HFFc6 (cell line): ENCODE data around the gene GLYR1. TPM values are rescaled to one million over a fixed set of nuclear protein-coding genes. Genes with fewer than 3 reads are reported as not detected.

Source experiments
- DNase-seq: peaks from one replicate; pipeline ENCODE4 v3.0.0-alpha.2; 2018
- H3K27ac Mint-ChIP-seq: 2 replicates; pipeline ENCODE4 v1.8.0; 2020; ENCODE audit warnings: mild to moderate bottlenecking, mixed read lengths
- H3K27me3 Mint-ChIP-seq: 2 replicates; pipeline ENCODE4 v1.8.0; 2021; ENCODE audit warnings: mild to moderate bottlenecking, moderate library complexity, mixed read lengths; ENCODE audit not compliant: insufficient read depth
- H3K36me3 Mint-ChIP-seq: 2 replicates; pipeline ENCODE4 v1.8.0; 2021; ENCODE audit warnings: low read depth, mixed read lengths
- H3K4me1 Mint-ChIP-seq: 2 replicates; pipeline ENCODE4 v1.8.0; 2020; ENCODE audit warnings: low read depth, mixed read lengths
- H3K4me3 Mint-ChIP-seq: 2 replicates; pipeline ENCODE4 v1.8.0; 2020; ENCODE audit warnings: mild to moderate bottlenecking, moderate library complexity, mixed read lengths
- H3K9me3 Mint-ChIP-seq: 2 replicates; pipeline ENCODE4 v1.8.0; 2020; ENCODE audit warnings: mild to moderate bottlenecking, mixed read lengths
- CTCF ChIP-seq: fragments of 200-600 bp; sonication (generic); IDR thresholded peaks from 2 replicates; pipeline ENCODE4 v1.5.0; 2021; ENCODE audit warnings: antibody characterized with exemption, mild to moderate bottlenecking
- total RNA-seq, 6 experiments: library from RNA; stranded (reverse); fragmentation: NEBNext Ultra II Directional; extraction: Animal tissue kit (Norgen Biotek cat#: 25700); gene quantifications; 2 replicates in 1 of 6; 3 replicates in 5 of 6; pipeline ENCODE4 v1.2.3, GENCODE V29; 2021

Gene GLYR1
- total RNA-seq, 6 experiments from 2014 or later, result 77.6 to 89.4 (median 81.8) TPM

- no peak overlapping the region for H3K4me3 Mint-ChIP-seq
- no peak for TF ChIP-seq CTCF
- H3K9me3 Mint-ChIP-seq, result no peaks in the 10 kb centered on the region
- no peaks in the 10 kb centered on the region for H3K4me1 Mint-ChIP-seq
- no peak for DNase-seq
- H3K27ac Mint-ChIP-seq, result no peak overlapping the region
- H3K36me3 Mint-ChIP-seq, result peaks cover 37% of the 10 kb centered on the region
- H3K27me3 Mint-ChIP-seq, result peaks cover 4% of the 10 kb centered on the region
Observed at GRCh38 chr16:4814046-4814445, 33.0 kb downstream of the GLYR1 start.

- H3K27ac Mint-ChIP-seq, result no peak overlapping the region
- no peak overlapping the region for H3K4me3 Mint-ChIP-seq
Observed at GRCh38 chr16:4813251-4814003, 33.7 kb downstream of the GLYR1 start.

GRCh38 chr16:4811773-4812172 lies 35.3 kb downstream of the GLYR1 start:
- H3K27ac Mint-ChIP-seq, result no peak overlapping the region
- DNase-seq, result no peak
- no peak overlapping the region for H3K4me3 Mint-ChIP-seq
- H3K27me3 Mint-ChIP-seq, result peaks cover 1% of the 10 kb centered on the region; the same call in 1 of the 2 replicates
- peaks cover 35% of the 10 kb centered on the region for H3K36me3 Mint-ChIP-seq
- H3K4me1 Mint-ChIP-seq, result no peaks in the 10 kb centered on the region
- no peaks in the 10 kb centered on the region for H3K9me3 Mint-ChIP-seq
- TF ChIP-seq CTCF, result no peak

More at GRCh38 chr16:4813251-4814003, 33.7 kb downstream of the GLYR1 start:
- H3K4me1 Mint-ChIP-seq, result no peaks in the 10 kb centered on the region
- no peak for DNase-seq
- H3K36me3 Mint-ChIP-seq, result peaks cover 32% of the 10 kb centered on the region
- H3K9me3 Mint-ChIP-seq, result no peaks in the 10 kb centered on the region
- H3K27me3 Mint-ChIP-seq, result peaks cover 1% of the 10 kb centered on the region; the same call in 1 of the 2 replicates
- TF ChIP-seq CTCF, result no peak

- TF ChIP-seq CTCF, result no peak
- no peaks in the 10 kb centered on the region for H3K4me1 Mint-ChIP-seq
- no peak overlapping the region for H3K27ac Mint-ChIP-seq
- H3K36me3 Mint-ChIP-seq, result peaks cover 33% of the 10 kb centered on the region
- no peak for DNase-seq
- H3K4me3 Mint-ChIP-seq, result no peak overlapping the region
- H3K9me3 Mint-ChIP-seq, result no peaks in the 10 kb centered on the region
- peaks cover 1% of the 10 kb centered on the region; the same call in 1 of the 2 replicates for H3K27me3 Mint-ChIP-seq
Observed at GRCh38 chr16:4811242-4811641, 35.8 kb downstream of the GLYR1 start.

GRCh38 chr16:4806280-4806679 lies 40.8 kb downstream of the GLYR1 start:
- Mint-ChIP-seq H3K27ac (no peak overlapping the region), H3K9me3 (no peaks in the 10 kb centered on the region), H3K4me1 (peaks cover 10% of the 10 kb centered on the region), H3K4me3 (no peak overlapping the region), H3K36me3 (peaks cover 8% of the 10 kb centered on the region), H3K27me3 (peaks cover 3% of the 10 kb centered on the region)
- TF ChIP-seq CTCF, result no peak
- no peak for DNase-seq
